IMR-90 (cell line): ENCODE results near the gene HSPA9. TPM values are rescaled to one million over a fixed set of nuclear protein-coding genes. Genes with fewer than 3 reads are reported as not detected.

Experiments
- ATAC-seq: fragments of 200-7000 bp; cut with Tn5 transposase; 2 replicates; pipeline ENCODE4 v1.9.1; 2020; ENCODE audit warnings: low read depth, mild to moderate bottlenecking, moderate library complexity
- BruUV-seq: library from RNA; stranded (reverse); fragments of 400-500 nt; replicated peaks from 2 replicates; lab custom pipeline; 2021; lab: Mats Ljungman, UMichigan
- CTCF ChIA-PET: fragments of 300-600 bp; formaldehyde crosslinking; extraction: SDS; loops from one replicate; lab custom pipeline; 2021; ENCODE audit warnings: antibody characterized with exemption; lab: Yijun Ruan, JAX
- POLR2A ChIA-PET: fragments of 300-600 bp; sonication (Branson Sonifier 250); formaldehyde crosslinking; loops from one replicate; lab custom pipeline; 2022; ENCODE audit warnings: antibody characterized with exemption; ENCODE audit not compliant: unreplicated experiment; lab: Charles Lee
- DNase-seq: peaks from one replicate; pipeline ENCODE4 v3.0.0; 2013
- H2AFZ ChIP-seq: replicated peaks from 2 replicates; pipeline ENCODE3; 2013; ENCODE audit warnings: low read length, mild to moderate bottlenecking; ENCODE audit not compliant: poor library complexity
- H2AK5ac ChIP-seq: 2 replicates; pipeline ENCODE4 v1.6.1; 2013; ENCODE audit warnings: low read depth, low read length, inconsistent platforms
- H2AK9ac ChIP-seq: replicated peaks from 2 replicates; pipeline ENCODE3; 2013; ENCODE audit warnings: mild to moderate bottlenecking, low read depth, low read length, moderate library complexity; ENCODE audit not compliant: poor library complexity
- H2BK120ac ChIP-seq: 2 replicates; pipeline ENCODE4 v1.6.1; 2013; ENCODE audit warnings: low read depth, low read length, inconsistent platforms
- H2BK15ac ChIP-seq: 3 replicates; pipeline ENCODE4 v1.6.1; 2013; ENCODE audit warnings: low read depth, low read length, inconsistent platforms
- H2BK20ac ChIP-seq: 2 replicates; pipeline ENCODE4 v1.6.1; 2013; ENCODE audit warnings: low read depth, mild to moderate bottlenecking, inconsistent platforms, low read length, moderate library complexity
- H2BK5ac ChIP-seq: 2 replicates; pipeline ENCODE4 v1.6.1; 2013; ENCODE audit warnings: mild to moderate bottlenecking, low read depth, low read length, inconsistent platforms; ENCODE audit not compliant: poor library complexity, severe bottlenecking
- H3K14ac ChIP-seq: replicated peaks from 2 replicates; pipeline ENCODE4 v1.6.1; 2013; ENCODE audit warnings: low read depth, low read length, inconsistent platforms
- H3K18ac ChIP-seq: 2 replicates; pipeline ENCODE4 v1.6.1; 2013; ENCODE audit warnings: low read depth, low read length, control low read depth
- H3K23ac ChIP-seq: 2 replicates; pipeline ENCODE4 v1.6.1; 2013; ENCODE audit warnings: low read depth, low read length, inconsistent platforms
- H3K27ac ChIP-seq: 2 replicates; pipeline ENCODE4 v1.5.1; 2013; ENCODE audit warnings: mild to moderate bottlenecking, control low read depth, low read length; ENCODE audit not compliant: insufficient read depth
- H3K27me3 ChIP-seq: 2 replicates; pipeline ENCODE4 v1.6.1; 2013; ENCODE audit warnings: low read length; ENCODE audit not compliant: control insufficient read depth, insufficient read depth
- H3K36me3 ChIP-seq: 2 replicates; pipeline ENCODE4 v1.6.1; 2013; ENCODE audit warnings: low read length, mixed read lengths; ENCODE audit not compliant: control insufficient read depth, insufficient read depth
- H3K4ac ChIP-seq: 2 replicates; pipeline ENCODE4 v1.6.1; 2013; ENCODE audit warnings: low read depth, low read length, inconsistent platforms
- H3K4me1 ChIP-seq: 2 replicates; pipeline ENCODE4 v1.6.1; 2013; ENCODE audit warnings: low read length, mixed read lengths; ENCODE audit not compliant: control insufficient read depth, insufficient read depth
- H3K4me2 ChIP-seq: 2 replicates; pipeline ENCODE4 v1.6.1; 2013; ENCODE audit warnings: low read depth, mild to moderate bottlenecking, control low read depth, low read length, moderate library complexity
- H3K4me3 ChIP-seq: 2 replicates; pipeline ENCODE4 v1.5.1; 2013; ENCODE audit warnings: low read depth, mild to moderate bottlenecking, control low read depth, low read length, moderate library complexity; ENCODE audit not compliant: insufficient read depth
- H3K56ac ChIP-seq: 2 replicates; pipeline ENCODE4 v1.6.1; 2013; ENCODE audit warnings: low read length, inconsistent platforms; ENCODE audit not compliant: insufficient read depth; ENCODE audit errors: extremely low read depth
- H3K79me1 ChIP-seq, 2 experiments: 2 replicates each; pipeline ENCODE4 v1.6.1; 2013; ENCODE audit warnings: low read length in 2 of 2, inconsistent platforms in 1 of 2, low read depth in 1 of 2
- H3K9ac ChIP-seq: 2 replicates; pipeline ENCODE4 v1.6.1; 2013; ENCODE audit warnings: low read depth, low read length, control low read depth
- H3K9me1 ChIP-seq: 2 replicates; pipeline ENCODE4 v1.6.1; 2013; ENCODE audit warnings: low read length, inconsistent platforms; ENCODE audit not compliant: insufficient read depth
- H3K9me3 ChIP-seq: 2 replicates; pipeline ENCODE4 v1.6.1; 2013; ENCODE audit warnings: low read length; ENCODE audit not compliant: control insufficient read depth, insufficient read depth
- H4K20me1 ChIP-seq: 2 replicates; pipeline ENCODE4 v1.6.1; 2013; ENCODE audit warnings: low read length, inconsistent platforms; ENCODE audit not compliant: insufficient read depth
- H4K5ac ChIP-seq: 2 replicates; pipeline ENCODE4 v1.6.1; 2013; ENCODE audit warnings: mild to moderate bottlenecking, low read depth, low read length, control low read depth
- H4K8ac ChIP-seq, 2 experiments: 2 replicates each; pipeline ENCODE4 v1.6.1; 2013; ENCODE audit warnings: low read depth in 2 of 2, low read length in 2 of 2, control low read depth in 1 of 2, inconsistent platforms in 1 of 2
- H4K91ac ChIP-seq: 2 replicates; pipeline ENCODE4 v1.6.1; 2013; ENCODE audit warnings: low read depth, low read length, inconsistent platforms; ENCODE audit not compliant: insufficient read depth
- BHLHE40 ChIP-seq: fragments of 150-350 bp; IDR thresholded peaks from 2 replicates; pipeline ENCODE4 v1.6.1; 2016; ENCODE audit warnings: mild to moderate bottlenecking, low read depth, low read length
- CEBPB ChIP-seq: IDR thresholded peaks from 2 replicates; pipeline ENCODE4 v1.6.1; 2012; ENCODE audit warnings: low read depth, low read length, improper control_type of control experiment
- CHD1 ChIP-seq: IDR thresholded peaks from 2 replicates; pipeline ENCODE4 v1.6.1; 2012; ENCODE audit warnings: low read depth, low read length, improper control_type of control experiment
- ELK1 ChIP-seq: fragments of 150-350 bp; IDR thresholded peaks from 2 replicates; pipeline ENCODE4 v1.6.1; 2016; ENCODE audit warnings: low read depth, mild to moderate bottlenecking, low read length, moderate library complexity, borderline replicate concordance
- FOS ChIP-seq: fragments of 150-350 bp; IDR thresholded peaks from 2 replicates; pipeline ENCODE4 v1.6.1; 2016; ENCODE audit warnings: low read depth, low read length
- MAFK ChIP-seq: IDR thresholded peaks from 2 replicates; pipeline ENCODE4 v1.6.1; 2012; ENCODE audit warnings: low read depth, low read length, improper control_type of control experiment
- MAZ ChIP-seq: IDR thresholded peaks from 2 replicates; pipeline ENCODE4 v1.6.1; 2012; ENCODE audit warnings: low read depth, mild to moderate bottlenecking, low read length, improper control_type of control experiment, moderate library complexity, borderline replicate concordance
- MXI1 ChIP-seq: IDR thresholded peaks from 2 replicates; pipeline ENCODE4 v1.6.1; 2012; ENCODE audit warnings: low read depth, mild to moderate bottlenecking, low read length, moderate library complexity, borderline replicate concordance
- NFE2L2 ChIP-seq: fragments of 150-350 bp; IDR thresholded peaks from 2 replicates; pipeline ENCODE4 v1.6.1; 2016; ENCODE audit warnings: low read depth, mild to moderate bottlenecking, low read length
- RCOR1 ChIP-seq: IDR thresholded peaks from 2 replicates; pipeline ENCODE4 v1.6.1; 2012; ENCODE audit warnings: mild to moderate bottlenecking, low read length, improper control_type of control experiment; ENCODE audit not compliant: insufficient replicate concordance
- RFX5 ChIP-seq: IDR thresholded peaks from 2 replicates; pipeline ENCODE4 v1.8.0; 2012; ENCODE audit warnings: low read depth, mild to moderate bottlenecking, low read length, moderate library complexity
- SMC3 ChIP-seq: fragments of 150-350 bp; IDR thresholded peaks from 2 replicates; pipeline ENCODE4 v1.6.1; 2016; ENCODE audit warnings: low read depth, mild to moderate bottlenecking, antibody characterized with exemption, low read length, moderate library complexity
- USF2 ChIP-seq: fragments of 150-350 bp; IDR thresholded peaks from 2 replicates; pipeline ENCODE4 v1.6.1; 2017; ENCODE audit warnings: mild to moderate bottlenecking, antibody characterized with exemption, low read length, low read depth
- WGBS, 2 experiments: methylation state at CpG; one replicate each; pipeline versions ENCODE4 v1.1.5 to v1.1.7; 2013; ENCODE audit warnings: missing lambda C conversion rate in 2 of 2; ENCODE audit not compliant: insufficient read length in 1 of 2; ENCODE audit errors: extremely low coverage in 2 of 2; 5-methylcytosine and 5-hydroxymethylcytosine counted together
- dilution Hi-C: fragments of 300-500 bp; cut with HindIII; formaldehyde crosslinking; loops from one replicate; pipeline ENCODE4 v1.14.3; 2018; ENCODE audit warnings: low sequenced_read_pairs; ENCODE audit not compliant: unreplicated experiment
- in situ Hi-C: fragments of 300-500 bp; cut with MboI; formaldehyde crosslinking; loops from 3 replicates; pipeline ENCODE4 v1.14.3; 2019; ENCODE audit warnings: low sequenced_read_pairs, inconsistent platforms, mixed read lengths
- intact Hi-C: fragments of 100-400 bp; cut with micrococcal nuclease; formaldehyde crosslinking; loops from 2 replicates; pipeline ENCODE4 v1.10.0; 2022
- polyA plus RNA-seq, 3 experiments: library from polyadenylated mRNA; depleted of rRNA; stranded (reverse); fragments of >200 nt; gene quantifications; 2 replicates each; pipeline ENCODE4 v1.2.3, GENCODE V29; 2012; ENCODE audit warnings: low replicate concordance in 1 of 3
- total RNA-seq: library from RNA; depleted of rRNA; stranded (reverse); fragments of >200 nt; gene quantifications from 2 replicates; pipeline ENCODE4 v1.2.3, GENCODE V29; 2012
- TF ChIP-seq, protein P1 (sequence below): conservative IDR thresholded peaks from 2 replicates; pipeline ENCODE4 v1.5.1; 2012; ENCODE audit warnings: mild to moderate bottlenecking, low read depth, low read length, improper control_type of control experiment

Gene HSPA9
- total and polyA plus RNA-seq, 2 of the 4 experiments (the other 2 are of a cell fraction): 157 to 472 TPM

DNA sequence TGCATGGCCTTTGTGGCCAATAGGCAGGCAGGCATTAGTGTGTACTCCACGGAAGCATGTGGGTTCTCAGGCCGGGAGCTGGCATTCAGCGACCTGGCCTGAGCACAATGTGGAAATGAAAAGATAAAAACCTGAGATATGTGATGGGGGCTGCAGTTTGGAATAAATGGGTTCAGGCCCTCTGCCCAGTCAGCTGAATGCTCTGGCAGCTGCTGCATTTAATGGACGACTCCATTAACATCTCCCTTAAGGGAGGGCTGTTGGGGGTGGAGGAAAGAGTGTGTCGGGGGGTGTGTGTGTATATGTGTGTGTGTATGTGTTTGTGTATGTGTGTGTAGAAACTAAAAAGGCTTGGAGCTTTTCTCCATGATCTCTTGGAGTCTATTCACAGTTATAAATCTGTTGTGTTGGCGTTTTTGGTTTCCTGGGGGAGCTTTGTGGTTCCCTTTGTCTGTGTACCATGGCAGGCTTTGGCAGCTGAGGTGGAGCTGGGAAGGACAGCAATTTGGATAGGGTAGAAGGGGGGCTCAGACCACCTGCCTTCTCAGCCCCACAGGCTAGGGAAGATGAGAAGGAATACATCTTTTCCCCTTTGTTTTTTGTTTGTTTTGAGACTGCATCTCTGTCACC, 27.3 kb upstream of the HSPA9 start:
- Histone ChIP-seq H3K14ac (no peak overlapping the region), H2AK9ac (no peak overlapping the region), H2BK120ac (no peak overlapping the region), H4K5ac (no peak overlapping the region), H2BK5ac (no peak overlapping the region), H4K20me1 (no peaks in the 10 kb centered on the region), H3K9ac (no peak overlapping the region), H3K4me3 (no peak overlapping the region), H2AFZ (no peak overlapping the region), H3K27ac (no peak overlapping the region), H3K4me1 (peaks cover 2% of the 10 kb centered on the region; the same call in 1 of the 2 replicates), H3K18ac (no peak overlapping the region; the same call in 1 of the 2 replicates), H2BK20ac (no peak overlapping the region), H3K4ac (no peak overlapping the region), H4K8ac (no peak overlapping the region), H3K79me1 (no peaks in the 10 kb centered on the region), H3K9me1 (no peaks in the 10 kb centered on the region), H3K23ac (no peak overlapping the region), H3K4me2 (no peak overlapping the region), H3K36me3 (no peaks in the 10 kb centered on the region), H3K9me3 (no peaks in the 10 kb centered on the region), H3K56ac (no peak overlapping the region), H2AK5ac (no peak overlapping the region), H4K91ac (no peak overlapping the region), H3K27me3 (peaks cover 35% of the 10 kb centered on the region), H2BK15ac (no peak overlapping the region)
- TF ChIP-seq NFE2L2 (no peak), MAFK (no peak), SMC3 (no peak), BHLHE40 (no peak), ELK1 (no peak), RFX5 (no peak), MXI1 (no peak), CEBPB (no peak), USF2 (no peak), MAZ (no peak), FOS (no peak), RCOR1 (no peak), CHD1 (no peak)
- TF ChIP-seq, protein P1, sequence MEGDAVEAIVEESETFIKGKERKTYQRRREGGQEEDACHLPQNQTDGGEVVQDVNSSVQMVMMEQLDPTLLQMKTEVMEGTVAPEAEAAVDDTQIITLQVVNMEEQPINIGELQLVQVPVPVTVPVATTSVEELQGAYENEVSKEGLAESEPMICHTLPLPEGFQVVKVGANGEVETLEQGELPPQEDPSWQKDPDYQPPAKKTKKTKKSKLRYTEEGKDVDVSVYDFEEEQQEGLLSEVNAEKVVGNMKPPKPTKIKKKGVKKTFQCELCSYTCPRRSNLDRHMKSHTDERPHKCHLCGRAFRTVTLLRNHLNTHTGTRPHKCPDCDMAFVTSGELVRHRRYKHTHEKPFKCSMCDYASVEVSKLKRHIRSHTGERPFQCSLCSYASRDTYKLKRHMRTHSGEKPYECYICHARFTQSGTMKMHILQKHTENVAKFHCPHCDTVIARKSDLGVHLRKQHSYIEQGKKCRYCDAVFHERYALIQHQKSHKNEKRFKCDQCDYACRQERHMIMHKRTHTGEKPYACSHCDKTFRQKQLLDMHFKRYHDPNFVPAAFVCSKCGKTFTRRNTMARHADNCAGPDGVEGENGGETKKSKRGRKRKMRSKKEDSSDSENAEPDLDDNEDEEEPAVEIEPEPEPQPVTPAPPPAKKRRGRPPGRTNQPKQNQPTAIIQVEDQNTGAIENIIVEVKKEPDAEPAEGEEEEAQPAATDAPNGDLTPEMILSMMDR: no peak
- WGBS, 2 experiments: 38% methylated on average over 4 of the region's 6 CpGs; no CpG with 5 or more reads in 1 of the 2 experiments
- DNase-seq: no peak
- BruUV-seq: no TSS peak
- ChIA-PET CTCF (no interaction called here), POLR2A (no interaction called here)
- no peak for ATAC-seq
- in situ Hi-C loops: no loop called here
- dilution Hi-C loops: no loop called here
- intact Hi-C loops: no loop called here
